ENCODE measurements around the gene CDCA8. TPM values are rescaled to one million over a fixed set of nuclear protein-coding genes. Genes with fewer than 3 reads are reported as not detected.
"Not testable (repeated sequence)": the region's sequence is repeated elsewhere in the genome, so short reads cannot be mapped to it uniquely, and the experiment has no call there.

CDCA8 gene
- polyA plus RNA-seq, 1 donor (not counting 4 experiments of a cell fraction or from before 2014, with no cell fraction given), result 15.1 TPM

DNA sequence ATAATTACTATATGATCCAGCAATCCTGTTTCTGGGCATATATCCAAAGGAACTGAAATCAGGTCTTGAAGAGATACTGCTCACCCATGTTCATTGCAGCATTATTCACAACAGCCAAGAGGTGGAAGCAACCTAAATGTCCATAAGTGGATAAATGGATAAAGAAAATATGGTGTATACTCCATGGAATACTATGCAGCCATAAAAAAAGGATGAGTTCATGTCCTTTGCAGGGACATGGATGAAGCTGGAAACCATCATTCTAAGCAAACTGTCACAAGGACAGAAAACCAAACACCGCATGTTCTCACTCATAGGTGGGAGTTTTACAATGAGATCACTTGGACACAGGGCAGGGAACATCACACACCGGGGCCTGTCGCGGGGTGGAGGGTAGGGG, 46.3 kb downstream of the CDCA8 start:
- H4K20me1 ChIP-seq (ENCODE audit: control insufficient read depth, extremely low read depth, insufficient read depth, low read length); H3K27ac ChIP-seq (ENCODE audit: control insufficient read depth, insufficient read depth, low read length); H3K36me3 ChIP-seq (ENCODE audit: control insufficient read depth in 2 of 2, extremely low read depth in 1 of 2, insufficient read depth in 2 of 2, low read length in 2 of 2); H3K79me2 ChIP-seq (ENCODE audit: control insufficient read depth, insufficient read depth, low read length); H3K9ac ChIP-seq (ENCODE audit: control insufficient read depth, extremely low read depth, insufficient read depth, low read length); H3K4me3 ChIP-seq (ENCODE audit: control insufficient read depth in 2 of 3, extremely low read depth in 1 of 3, insufficient read depth in 2 of 3, low read depth in 1 of 3, low read length in 3 of 3); H3K9me1 ChIP-seq (ENCODE audit: control insufficient read depth, extremely low read depth, insufficient read depth, low read length); DNase-seq (ENCODE audit: low read depth, low spot score); FAIRE-seq; H2AFZ ChIP-seq (ENCODE audit: control insufficient read depth, low read length); dilution Hi-C loops (cut with MboI; ENCODE audit: extremely low pct_ligation_motif_present, low sequenced_read_pairs); H3K9me3 ChIP-seq (ENCODE audit: control insufficient read depth, low read depth, low read length): not testable (repeated sequence)
- H3K27me3 ChIP-seq (ENCODE audit: control insufficient read depth, extremely low read depth, insufficient read depth, low read length), result peaks cover 10% of the 10 kb centered on the region
- H3K4me2 ChIP-seq (ENCODE audit: control insufficient read depth, extremely low read depth, insufficient read depth, low read depth, low read length), result peak overlapping the region; percentile 44
- H3K4me1 ChIP-seq (ENCODE audit: control insufficient read depth, extremely low read depth, insufficient read depth, low read length), result peaks cover 17% of the 10 kb centered on the region

DNA sequence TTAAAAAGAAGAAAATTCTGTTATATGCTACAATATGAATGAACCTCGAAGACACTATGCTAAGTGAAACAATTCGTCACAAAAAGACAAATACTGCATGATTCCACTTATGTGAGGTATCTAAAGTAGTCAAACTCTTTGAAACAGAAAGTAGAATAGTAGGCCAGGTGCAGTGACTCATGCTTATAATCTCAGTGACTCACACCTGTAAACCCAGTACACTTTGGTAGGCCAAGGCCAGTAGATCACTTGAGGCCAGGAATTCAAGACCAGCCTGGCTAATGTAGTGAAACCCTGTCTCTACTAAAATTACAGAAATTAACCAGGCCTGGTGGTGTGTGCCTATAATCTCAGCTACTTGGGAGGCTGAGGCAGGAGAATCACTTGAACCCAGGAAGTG, 46.9 kb downstream of the CDCA8 start:
- Histone ChIP-seq H4K20me1 (ENCODE audit: control insufficient read depth, extremely low read depth, insufficient read depth, low read length) (no peaks in the 10 kb centered on the region), H3K9me1 (ENCODE audit: control insufficient read depth, extremely low read depth, insufficient read depth, low read length) (no peaks in the 10 kb centered on the region), H3K79me2 (ENCODE audit: control insufficient read depth, insufficient read depth, low read length) (no peaks in the 10 kb centered on the region), H3K9me3 (ENCODE audit: control insufficient read depth, low read depth, low read length) (no peaks in the 10 kb centered on the region), H3K27me3 (ENCODE audit: control insufficient read depth, extremely low read depth, insufficient read depth, low read length) (peaks cover 10% of the 10 kb centered on the region), H3K9ac (ENCODE audit: control insufficient read depth, extremely low read depth, insufficient read depth, low read length) (no peak overlapping the region), H3K36me3 (ENCODE audit: control insufficient read depth in 2 of 2, extremely low read depth in 1 of 2, insufficient read depth in 2 of 2, low read length in 2 of 2) (no peaks in the 10 kb centered on the region), H3K4me2 (ENCODE audit: control insufficient read depth, extremely low read depth, insufficient read depth, low read depth, low read length) (peak overlapping the region; percentile 44), H3K4me3 (ENCODE audit: control insufficient read depth in 2 of 3, extremely low read depth in 1 of 3, insufficient read depth in 2 of 3, low read depth in 1 of 3, low read length in 3 of 3) (no peak overlapping the region), H2AFZ (ENCODE audit: control insufficient read depth, low read length) (no peak overlapping the region), H3K4me1 (ENCODE audit: control insufficient read depth, extremely low read depth, insufficient read depth, low read length) (peaks cover 17% of the 10 kb centered on the region), H3K27ac (ENCODE audit: control insufficient read depth, insufficient read depth, low read length) (peak overlapping the region; percentile 26)
- peak; percentile 66 for DNase-seq (ENCODE audit: low read depth, low spot score)
- FAIRE-seq, result peak; percentile 78
- TF ChIP-seq EZH2 (IDR thresholded peaks at IDR 0.05; ENCODE audit: low read length), result no peak
- TF ChIP-seq, protein P1, sequence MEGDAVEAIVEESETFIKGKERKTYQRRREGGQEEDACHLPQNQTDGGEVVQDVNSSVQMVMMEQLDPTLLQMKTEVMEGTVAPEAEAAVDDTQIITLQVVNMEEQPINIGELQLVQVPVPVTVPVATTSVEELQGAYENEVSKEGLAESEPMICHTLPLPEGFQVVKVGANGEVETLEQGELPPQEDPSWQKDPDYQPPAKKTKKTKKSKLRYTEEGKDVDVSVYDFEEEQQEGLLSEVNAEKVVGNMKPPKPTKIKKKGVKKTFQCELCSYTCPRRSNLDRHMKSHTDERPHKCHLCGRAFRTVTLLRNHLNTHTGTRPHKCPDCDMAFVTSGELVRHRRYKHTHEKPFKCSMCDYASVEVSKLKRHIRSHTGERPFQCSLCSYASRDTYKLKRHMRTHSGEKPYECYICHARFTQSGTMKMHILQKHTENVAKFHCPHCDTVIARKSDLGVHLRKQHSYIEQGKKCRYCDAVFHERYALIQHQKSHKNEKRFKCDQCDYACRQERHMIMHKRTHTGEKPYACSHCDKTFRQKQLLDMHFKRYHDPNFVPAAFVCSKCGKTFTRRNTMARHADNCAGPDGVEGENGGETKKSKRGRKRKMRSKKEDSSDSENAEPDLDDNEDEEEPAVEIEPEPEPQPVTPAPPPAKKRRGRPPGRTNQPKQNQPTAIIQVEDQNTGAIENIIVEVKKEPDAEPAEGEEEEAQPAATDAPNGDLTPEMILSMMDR (optimal IDR thresholded peaks at IDR 0.05 in 1 of 3, IDR thresholded peaks at IDR 0.05 in 1 of 3, conservative IDR thresholded peaks at IDR 0.05 in 1 of 3; ENCODE audit: extremely low read depth in 1 of 3, insufficient read depth in 2 of 3, low read length in 3 of 3), result no peak
- dilution Hi-C loops (cut with MboI; ENCODE audit: extremely low pct_ligation_motif_present, low sequenced_read_pairs), result no loop called here

DNA sequence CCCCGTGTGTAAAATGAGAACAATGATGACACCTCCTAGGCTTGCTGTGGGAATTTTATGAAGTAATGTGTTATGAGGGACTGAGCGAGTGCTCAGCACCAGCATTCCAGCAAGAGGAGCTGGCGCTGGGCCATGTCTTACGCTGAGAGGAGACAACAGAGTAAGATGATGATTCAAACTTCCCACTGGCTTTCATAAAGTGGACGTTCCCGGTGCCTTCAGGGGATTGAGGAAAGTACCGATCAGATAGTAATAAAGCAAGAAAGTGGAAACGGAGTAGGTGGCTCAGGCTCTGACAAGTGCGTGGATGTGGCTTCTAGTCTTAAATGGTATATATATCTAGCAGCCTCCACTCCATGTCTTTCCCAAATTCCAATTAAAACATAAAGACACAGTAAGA, 48.8 kb downstream of the CDCA8 start:
- Histone ChIP-seq H3K4me1 (ENCODE audit: control insufficient read depth, extremely low read depth, insufficient read depth, low read length) (peaks cover 17% of the 10 kb centered on the region), H3K79me2 (ENCODE audit: control insufficient read depth, insufficient read depth, low read length) (no peaks in the 10 kb centered on the region), H3K27me3 (ENCODE audit: control insufficient read depth, extremely low read depth, insufficient read depth, low read length) (no peaks in the 10 kb centered on the region), H3K9me3 (ENCODE audit: control insufficient read depth, low read depth, low read length) (no peaks in the 10 kb centered on the region), H3K9ac (ENCODE audit: control insufficient read depth, extremely low read depth, insufficient read depth, low read length) (no peak overlapping the region), H3K9me1 (ENCODE audit: control insufficient read depth, extremely low read depth, insufficient read depth, low read length) (no peaks in the 10 kb centered on the region), H3K4me3 (ENCODE audit: control insufficient read depth in 2 of 3, extremely low read depth in 1 of 3, insufficient read depth in 2 of 3, low read depth in 1 of 3, low read length in 3 of 3) (no peak overlapping the region), H3K4me2 (ENCODE audit: control insufficient read depth, extremely low read depth, insufficient read depth, low read depth, low read length) (peak overlapping the region; percentile 13), H3K27ac (ENCODE audit: control insufficient read depth, insufficient read depth, low read length) (no peak overlapping the region), H4K20me1 (ENCODE audit: control insufficient read depth, extremely low read depth, insufficient read depth, low read length) (no peaks in the 10 kb centered on the region), H2AFZ (ENCODE audit: control insufficient read depth, low read length) (no peak overlapping the region), H3K36me3 (ENCODE audit: control insufficient read depth in 2 of 2, extremely low read depth in 1 of 2, insufficient read depth in 2 of 2, low read length in 2 of 2) (no peaks in the 10 kb centered on the region)
- DNase-seq (ENCODE audit: low read depth, low spot score) (peak; percentile 53), FAIRE-seq (peak; percentile 96)
- no peak for TF ChIP-seq EZH2 (IDR thresholded peaks at IDR 0.05; ENCODE audit: low read length)
- TF ChIP-seq, protein P1 (optimal IDR thresholded peaks at IDR 0.05 in 1 of 3, IDR thresholded peaks at IDR 0.05 in 1 of 3, conservative IDR thresholded peaks at IDR 0.05 in 1 of 3; ENCODE audit: extremely low read depth in 1 of 3, insufficient read depth in 2 of 3, low read length in 3 of 3), result no peak
- dilution Hi-C loops (cut with MboI; ENCODE audit: extremely low pct_ligation_motif_present, low sequenced_read_pairs), result no loop called here

Data from keratinocyte (primary cell).